Keratinocyte (primary cell): ENCODE measurements around the gene RMND1.
"Not testable (repeated sequence)": the region's sequence is repeated elsewhere in the genome, so short reads cannot be mapped to it uniquely, and the experiment has no call there.

Source experiments
- EZH2 ChIP-seq: IDR thresholded peaks from one replicate; pipeline ENCODE4 v1.6.1; 2012; ENCODE audit warnings: inconsistent platforms, mild to moderate bottlenecking, low read length, moderate library complexity
- TF ChIP-seq, protein P1 (sequence below), 3 experiments: IDR thresholded peaks in 1 of 3; conservative IDR thresholded peaks in 1 of 3; optimal IDR thresholded peaks in 1 of 3; 2 replicates in 2 of 3; 3 replicates in 1 of 3; pipeline versions ENCODE3 to v1.5.1; 2011; ENCODE audit warnings: low read length in 3 of 3, mild to moderate bottlenecking in 3 of 3, moderate library complexity in 2 of 3, control low read depth in 1 of 3, inconsistent platforms in 1 of 3; ENCODE audit not compliant: insufficient read depth in 2 of 3; ENCODE audit errors: extremely low read depth in 1 of 3

DNA sequence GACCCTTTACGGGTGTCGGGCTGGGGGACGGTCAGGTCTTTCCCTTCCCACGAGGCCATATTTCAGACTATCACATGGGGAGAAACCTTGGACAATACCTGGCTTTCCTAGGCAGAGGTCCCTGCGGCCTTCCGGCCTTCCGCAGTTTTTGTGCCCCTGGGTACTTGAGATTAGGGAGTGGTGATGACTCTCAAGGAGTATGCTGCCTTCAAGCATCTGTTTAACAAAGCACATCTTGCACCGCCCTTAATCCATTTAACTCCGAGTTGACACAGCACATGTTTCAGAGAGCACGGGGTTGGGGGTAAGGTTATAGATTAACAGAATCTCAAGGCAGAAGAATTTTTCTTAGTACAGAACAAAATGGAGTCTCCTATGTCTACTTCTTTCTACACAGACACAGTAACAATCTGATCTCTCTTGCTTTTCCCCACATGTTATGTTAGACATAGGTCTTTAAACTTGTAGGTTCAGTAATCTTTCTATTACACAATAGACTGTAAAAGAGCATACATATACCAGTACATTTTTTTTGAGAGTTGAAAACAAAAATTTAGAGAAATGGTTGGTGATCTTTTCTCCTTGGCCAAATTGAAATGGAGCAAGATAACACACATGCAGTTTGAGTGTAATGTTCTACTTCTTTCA is 3.9 kb upstream of the RMND1 start:
- not testable (repeated sequence) for TF ChIP-seq EZH2
- TF ChIP-seq, protein P1, sequence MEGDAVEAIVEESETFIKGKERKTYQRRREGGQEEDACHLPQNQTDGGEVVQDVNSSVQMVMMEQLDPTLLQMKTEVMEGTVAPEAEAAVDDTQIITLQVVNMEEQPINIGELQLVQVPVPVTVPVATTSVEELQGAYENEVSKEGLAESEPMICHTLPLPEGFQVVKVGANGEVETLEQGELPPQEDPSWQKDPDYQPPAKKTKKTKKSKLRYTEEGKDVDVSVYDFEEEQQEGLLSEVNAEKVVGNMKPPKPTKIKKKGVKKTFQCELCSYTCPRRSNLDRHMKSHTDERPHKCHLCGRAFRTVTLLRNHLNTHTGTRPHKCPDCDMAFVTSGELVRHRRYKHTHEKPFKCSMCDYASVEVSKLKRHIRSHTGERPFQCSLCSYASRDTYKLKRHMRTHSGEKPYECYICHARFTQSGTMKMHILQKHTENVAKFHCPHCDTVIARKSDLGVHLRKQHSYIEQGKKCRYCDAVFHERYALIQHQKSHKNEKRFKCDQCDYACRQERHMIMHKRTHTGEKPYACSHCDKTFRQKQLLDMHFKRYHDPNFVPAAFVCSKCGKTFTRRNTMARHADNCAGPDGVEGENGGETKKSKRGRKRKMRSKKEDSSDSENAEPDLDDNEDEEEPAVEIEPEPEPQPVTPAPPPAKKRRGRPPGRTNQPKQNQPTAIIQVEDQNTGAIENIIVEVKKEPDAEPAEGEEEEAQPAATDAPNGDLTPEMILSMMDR (optimal IDR thresholded peaks at IDR 0.05 in 1 of 3, IDR thresholded peaks at IDR 0.05 in 1 of 3, conservative IDR thresholded peaks at IDR 0.05 in 1 of 3; ENCODE audit: extremely low read depth in 1 of 3, insufficient read depth in 2 of 3, low read length in 3 of 3), result not testable (repeated sequence)
